ENCODE data around the gene RAB13. TPM values are rescaled to one million over a fixed set of nuclear protein-coding genes. Genes with fewer than 3 reads are reported as not detected.

RAB13 gene
- total RNA-seq, 1 donor from 2014 or later = 145 TPM

- peaks cover 5% of the 10 kb centered on the region for H3K4me1 Mint-ChIP-seq (ENCODE audit: low read depth, unreplicated experiment)
These were observed 44.1 kb downstream of the RAB13 start for GRCh38 chr1:153941826-153942725.

GRCh38 chr1:153940756-153941155, 45.4 kb downstream of the RAB13 start:
- DNase-seq (ENCODE audit: low read depth) (no peak), FAIRE-seq (no peak)
- Histone ChIP-seq H3K27me3 (ENCODE audit: insufficient read depth, low read length) (no peaks in the 10 kb centered on the region), H4K20me1 (ENCODE audit: insufficient read depth, low read length) (no peaks in the 10 kb centered on the region), H2AFZ (ENCODE audit: low read depth, low read length) (no peak overlapping the region), H3K9ac (ENCODE audit: low read length) (no peak overlapping the region), H3K4me3 (ENCODE audit: insufficient read depth, low read depth, low read length) (no peak overlapping the region), H3K4me2 (ENCODE audit: low read length) (no peak overlapping the region), H3K27ac (ENCODE audit: low read depth, low read length) (no peak overlapping the region), H3K79me2 (ENCODE audit: insufficient read depth, low read length) (peaks cover 23% of the 10 kb centered on the region), H3K4me1 (ENCODE audit: insufficient read depth, low read length) (peaks cover 9% of the 10 kb centered on the region), H3K9me3 (ENCODE audit: insufficient read depth, low read depth, low read length) (no peaks in the 10 kb centered on the region), H3K36me3 (ENCODE audit: insufficient read depth, low read length) (peaks cover 6% of the 10 kb centered on the region)
- Mint-ChIP-seq H3K27ac (ENCODE audit: unreplicated experiment) (no peak overlapping the region), H3K27me3 (ENCODE audit: low read depth, unreplicated experiment) (no peaks in the 10 kb centered on the region), H3K9me3 (ENCODE audit: unreplicated experiment) (no peaks in the 10 kb centered on the region), H3K4me3 (ENCODE audit: unreplicated experiment) (no peak overlapping the region), H3K4me1 (ENCODE audit: low read depth, unreplicated experiment) (peaks cover 4% of the 10 kb centered on the region), H3K36me3 (ENCODE audit: low read depth, unreplicated experiment) (peaks cover 30% of the 10 kb centered on the region)
- TF ChIP-seq CTCF (IDR thresholded peaks at IDR 0.05; ENCODE audit: insufficient read depth, low read depth, low read length) = no peak
- TF ChIP-seq EZH2 (IDR thresholded peaks at IDR 0.05; ENCODE audit: insufficient read depth, low read length) = no peak

More at GRCh38 chr1:153941826-153942725, 44.1 kb downstream of the RAB13 start:
- peaks cover 6% of the 10 kb centered on the region for H3K36me3 ChIP-seq (ENCODE audit: insufficient read depth, low read length)
- no peak overlapping the region for H3K4me3 Mint-ChIP-seq (ENCODE audit: unreplicated experiment)
- no peak overlapping the region for H3K9ac ChIP-seq (ENCODE audit: low read length)
- H3K27me3 ChIP-seq (ENCODE audit: insufficient read depth, low read length) = no peaks in the 10 kb centered on the region
- DNase-seq (ENCODE audit: low read depth) (no peak), FAIRE-seq (no peak)
- peaks cover 18% of the 10 kb centered on the region for H3K36me3 Mint-ChIP-seq (ENCODE audit: low read depth, unreplicated experiment)
- H3K4me2 ChIP-seq (ENCODE audit: low read length) = no peak overlapping the region
- TF ChIP-seq EZH2 (IDR thresholded peaks at IDR 0.05; ENCODE audit: insufficient read depth, low read length) (no peak), CTCF (IDR thresholded peaks at IDR 0.05; ENCODE audit: insufficient read depth, low read depth, low read length) (no peak)
- H4K20me1 ChIP-seq (ENCODE audit: insufficient read depth, low read length) = no peaks in the 10 kb centered on the region
- no peaks in the 10 kb centered on the region for H3K9me3 Mint-ChIP-seq (ENCODE audit: unreplicated experiment)
- H3K4me1 ChIP-seq (ENCODE audit: insufficient read depth, low read length) = peaks cover 9% of the 10 kb centered on the region
- H3K79me2 ChIP-seq (ENCODE audit: insufficient read depth, low read length) = peaks cover 26% of the 10 kb centered on the region
- H3K27me3 Mint-ChIP-seq (ENCODE audit: low read depth, unreplicated experiment) = no peaks in the 10 kb centered on the region
- no peak overlapping the region for H3K27ac Mint-ChIP-seq (ENCODE audit: unreplicated experiment)
- no peaks in the 10 kb centered on the region for H3K9me3 ChIP-seq (ENCODE audit: insufficient read depth, low read depth, low read length)
- H2AFZ ChIP-seq (ENCODE audit: low read depth, low read length) = no peak overlapping the region
- no peak overlapping the region for H3K4me3 ChIP-seq (ENCODE audit: insufficient read depth, low read depth, low read length)
- no peak overlapping the region for H3K27ac ChIP-seq (ENCODE audit: low read depth, low read length)

- no peak for DNase-seq (ENCODE audit: low read depth)
- no peak for TF ChIP-seq EZH2 (IDR thresholded peaks at IDR 0.05; ENCODE audit: insufficient read depth, low read length)
- no peak for TF ChIP-seq CTCF (IDR thresholded peaks at IDR 0.05; ENCODE audit: insufficient read depth, low read depth, low read length)
- Histone ChIP-seq H2AFZ (ENCODE audit: low read depth, low read length) (no peak overlapping the region), H3K9me3 (ENCODE audit: insufficient read depth, low read depth, low read length) (no peaks in the 10 kb centered on the region), H3K79me2 (ENCODE audit: insufficient read depth, low read length) (peaks cover 10% of the 10 kb centered on the region), H3K27ac (ENCODE audit: low read depth, low read length) (no peak overlapping the region), H3K4me1 (ENCODE audit: insufficient read depth, low read length) (no peaks in the 10 kb centered on the region), H4K20me1 (ENCODE audit: insufficient read depth, low read length) (no peaks in the 10 kb centered on the region), H3K9ac (ENCODE audit: low read length) (no peak overlapping the region), H3K4me2 (ENCODE audit: low read length) (no peak overlapping the region), H3K27me3 (ENCODE audit: insufficient read depth, low read length) (no peaks in the 10 kb centered on the region), H3K4me3 (ENCODE audit: insufficient read depth, low read depth, low read length) (no peak overlapping the region), H3K36me3 (ENCODE audit: insufficient read depth, low read length) (peaks cover 7% of the 10 kb centered on the region)
- Mint-ChIP-seq H3K27ac (ENCODE audit: unreplicated experiment) (no peak overlapping the region), H3K36me3 (ENCODE audit: low read depth, unreplicated experiment) (peaks cover 34% of the 10 kb centered on the region), H3K9me3 (ENCODE audit: unreplicated experiment) (no peaks in the 10 kb centered on the region), H3K27me3 (ENCODE audit: low read depth, unreplicated experiment) (no peaks in the 10 kb centered on the region), H3K4me3 (ENCODE audit: unreplicated experiment) (no peak overlapping the region), H3K4me1 (ENCODE audit: low read depth, unreplicated experiment) (no peaks in the 10 kb centered on the region)
- FAIRE-seq = no peak
These were observed 46.7 kb downstream of the RAB13 start for GRCh38 chr1:153939476-153939875.
